Camera-type eye (tissue), 1 donor: ENCODE data around the gene CYP2U1. TPM values are rescaled to one million over a fixed set of nuclear protein-coding genes. Genes with fewer than 3 reads are reported as not detected.

Experiments
- total RNA-seq: library from RNA; depleted of rRNA; stranded (reverse); fragments of >200 nt; gene quantifications from one replicate; pipeline ENCODE4 v1.2.3, GENCODE V29; 2014

The CYP2U1 gene
- total RNA-seq: 13.5 TPM

DNA sequence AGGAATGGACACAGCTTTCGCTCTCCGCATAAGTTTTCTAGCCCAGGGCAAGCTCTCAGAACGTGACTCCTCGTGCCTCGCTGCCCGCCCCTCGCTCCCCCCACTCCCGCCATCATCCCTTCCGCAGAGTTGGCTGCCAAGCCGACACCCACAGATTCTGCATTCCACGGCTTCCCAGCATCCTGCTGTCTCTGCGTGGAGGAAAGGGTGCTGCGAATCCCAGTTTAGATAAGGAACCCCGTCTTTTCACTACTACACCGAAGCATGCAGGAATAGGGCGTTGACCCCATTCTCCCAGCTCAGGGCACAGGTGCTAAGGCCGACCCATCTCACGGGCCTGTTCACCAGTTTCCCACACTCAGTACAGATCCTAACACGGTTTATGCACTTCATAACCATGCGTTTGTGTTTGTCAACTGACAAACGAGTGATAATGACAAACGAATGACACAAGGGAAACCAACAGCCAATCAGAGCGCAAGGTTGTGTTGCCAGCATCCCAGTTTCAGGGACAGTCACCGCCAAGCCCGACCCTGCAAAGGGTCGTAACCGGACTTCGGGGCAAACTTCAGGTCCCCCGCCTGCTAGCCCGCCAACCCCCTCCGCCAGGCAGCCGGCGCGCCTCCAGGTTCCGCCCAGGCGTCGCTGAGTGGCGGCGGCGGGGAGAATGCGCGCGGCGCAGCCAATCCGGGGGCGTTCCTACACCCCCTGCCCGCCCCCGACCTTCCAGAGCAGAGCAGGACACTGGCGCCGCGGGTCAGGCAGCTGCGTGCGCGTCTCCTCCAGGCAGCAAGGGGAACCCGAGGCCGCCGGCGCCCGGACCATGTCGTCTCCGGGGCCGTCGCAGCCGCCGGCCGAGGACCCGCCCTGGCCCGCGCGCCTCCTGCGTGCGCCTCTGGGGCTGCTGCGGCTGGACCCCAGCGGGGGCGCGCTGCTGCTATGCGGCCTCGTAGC lies at the start of gene CYP2U1:
Gene CYP2U1, plus strand, starts transcription at position 729 of the 954 bp plus-strand sequence. Its CDS starts 95 bp downstream, at position 824.

DNA sequence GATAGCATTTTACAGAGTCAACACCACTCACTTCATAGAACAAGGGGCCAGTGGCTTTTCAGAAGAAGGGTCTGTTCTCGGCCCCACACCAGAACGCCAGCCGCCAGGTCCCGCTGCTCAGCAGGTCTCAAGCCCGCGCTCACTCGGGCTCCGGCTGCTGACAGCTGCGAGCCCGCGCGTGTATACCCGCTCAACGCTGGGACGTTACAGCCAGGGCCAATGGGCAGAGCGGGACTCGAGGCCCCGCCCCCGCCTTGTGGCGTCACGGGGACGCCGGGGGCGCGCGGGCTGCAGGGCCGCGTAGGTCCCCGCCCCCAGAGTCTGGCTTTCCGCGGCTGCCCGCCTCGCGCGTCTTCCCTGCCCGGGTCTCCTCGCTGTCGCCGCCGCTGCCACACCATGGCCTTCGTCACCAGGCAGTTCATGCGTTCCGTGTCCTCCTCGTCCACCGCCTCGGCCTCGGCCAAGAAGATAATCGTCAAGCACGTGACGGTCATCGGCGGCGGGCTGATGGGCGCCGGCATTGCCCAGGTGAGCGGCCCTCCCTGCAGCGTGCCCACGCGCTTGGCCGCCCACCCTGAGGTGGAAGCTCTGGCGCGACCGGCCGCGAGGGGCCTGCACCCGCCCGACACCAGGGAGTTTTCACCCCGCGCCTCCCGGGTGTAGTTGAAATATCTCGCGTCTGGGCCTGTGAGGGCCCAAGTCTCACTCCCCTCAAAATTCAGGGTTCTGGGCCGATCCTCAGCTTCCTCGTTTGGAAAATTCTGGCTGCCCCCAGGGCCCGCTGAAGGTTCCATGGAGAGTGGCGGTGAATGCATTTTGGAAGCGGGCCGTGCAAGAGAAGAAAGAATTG lies 58.4 kb downstream of the CYP2U1 start, which contains the start of gene HADH:
Gene HADH, plus strand, starts transcription at position 353 of the 850 bp plus-strand sequence. Its CDS starts 44 bp downstream, at position 397.

Other genes with a start within 250 kb of the CYP2U1 start
- 72.8 TPM for gene PAPSS1, start 211.3 kb upstream of the CYP2U1 start, total RNA-seq
- gene SGMS2, start 106.6 kb upstream of the CYP2U1 start, total RNA-seq: 34.6 TPM
- 39.7 TPM for gene HADH, start 58.3 kb downstream of the CYP2U1 start, total RNA-seq
- gene LEF1, start 237.4 kb downstream of the CYP2U1 start, total RNA-seq: 19.6 TPM